ENCODE measurements around the gene DHTKD1.

DNA sequence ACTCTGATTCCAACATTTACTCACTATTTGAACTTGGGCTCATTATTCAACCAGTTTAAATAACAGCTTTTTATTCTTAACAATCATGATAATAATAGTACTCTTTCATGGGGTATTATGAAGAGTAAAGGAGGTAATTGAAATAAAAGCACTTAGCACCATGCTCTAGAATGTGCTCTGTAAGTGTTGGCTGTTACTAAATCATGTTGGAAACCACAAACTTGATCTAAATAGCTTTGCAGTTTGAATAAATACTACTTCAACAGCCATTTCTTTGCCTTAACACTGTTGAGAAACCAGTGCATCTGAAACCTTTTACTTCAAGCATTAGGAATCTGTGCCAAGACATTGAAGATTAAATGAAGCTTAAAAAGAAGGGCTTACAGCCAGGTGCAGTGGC is 18.2 kb upstream of the DHTKD1 start:
- TF ChIP-seq TAF1 (IDR thresholded peaks at IDR 0.05; ENCODE audit: borderline replicate concordance, low read depth, low read length) (no peak), POLR2A (IDR thresholded peaks at IDR 0.05; ENCODE audit: low read depth, low read length) (no peak), POLR2AphosphoS5 (IDR thresholded peaks at IDR 0.05; ENCODE audit: low read depth, low read length) (no peak)
